IPS-15b (cell line): ENCODE data around the gene ZNF438.
"Not testable (repeated sequence)": the region's sequence is repeated elsewhere in the genome, so short reads cannot be mapped to it uniquely, and the experiment has no call there.

Experiments used
- H3K27me3 ChIP-seq: one replicate; pipeline ENCODE4 v1.6.1; 2013; ENCODE audit warnings: low read length; ENCODE audit not compliant: control insufficient read depth, insufficient read depth
- H3K36me3 ChIP-seq: one replicate; pipeline ENCODE4 v1.6.1; 2013; ENCODE audit warnings: low read length; ENCODE audit not compliant: control insufficient read depth, insufficient read depth
- H3K4me1 ChIP-seq: one replicate; pipeline ENCODE4 v1.6.1; 2013; ENCODE audit warnings: mild to moderate bottlenecking, low read length; ENCODE audit not compliant: control insufficient read depth, insufficient read depth
- H3K4me3 ChIP-seq: one replicate; pipeline ENCODE4 v1.5.1; 2013; ENCODE audit warnings: low read depth, low read length
- H3K9ac ChIP-seq: one replicate; pipeline ENCODE4 v1.6.1; 2013; ENCODE audit warnings: low read depth, mild to moderate bottlenecking, low read length
- H3K9me3 ChIP-seq: one replicate; pipeline ENCODE4 v1.6.1; 2013; ENCODE audit warnings: mild to moderate bottlenecking, low read length; ENCODE audit not compliant: control insufficient read depth, insufficient read depth

ZNF438 gene

DNA sequence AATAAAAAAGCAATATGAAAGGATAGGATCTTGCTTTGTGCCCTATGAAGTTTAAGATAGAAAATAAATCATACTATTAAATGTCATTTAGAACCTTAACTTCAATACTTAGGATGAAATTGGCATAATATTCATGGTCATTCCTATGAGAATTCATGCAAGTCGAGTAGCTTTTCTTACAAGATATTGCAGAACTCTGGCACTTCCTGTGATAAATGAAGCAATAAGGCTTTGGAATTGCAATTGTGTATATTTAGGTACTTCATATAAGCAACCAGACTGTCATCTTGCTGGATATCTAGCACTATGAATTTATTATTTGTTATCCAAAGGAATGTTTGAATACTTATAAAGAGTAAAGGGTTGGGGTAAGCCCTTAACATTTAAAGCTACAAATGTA, 116.5 kb downstream of the ZNF438 start:
- H3K27me3 ChIP-seq, result no peaks in the 10 kb centered on the region
- no peaks in the 10 kb centered on the region for H3K4me1 ChIP-seq
- no peak overlapping the region for H3K4me3 ChIP-seq
- H3K9ac ChIP-seq, result no peak overlapping the region
- no peaks in the 10 kb centered on the region for H3K9me3 ChIP-seq
- no peaks in the 10 kb centered on the region for H3K36me3 ChIP-seq

DNA sequence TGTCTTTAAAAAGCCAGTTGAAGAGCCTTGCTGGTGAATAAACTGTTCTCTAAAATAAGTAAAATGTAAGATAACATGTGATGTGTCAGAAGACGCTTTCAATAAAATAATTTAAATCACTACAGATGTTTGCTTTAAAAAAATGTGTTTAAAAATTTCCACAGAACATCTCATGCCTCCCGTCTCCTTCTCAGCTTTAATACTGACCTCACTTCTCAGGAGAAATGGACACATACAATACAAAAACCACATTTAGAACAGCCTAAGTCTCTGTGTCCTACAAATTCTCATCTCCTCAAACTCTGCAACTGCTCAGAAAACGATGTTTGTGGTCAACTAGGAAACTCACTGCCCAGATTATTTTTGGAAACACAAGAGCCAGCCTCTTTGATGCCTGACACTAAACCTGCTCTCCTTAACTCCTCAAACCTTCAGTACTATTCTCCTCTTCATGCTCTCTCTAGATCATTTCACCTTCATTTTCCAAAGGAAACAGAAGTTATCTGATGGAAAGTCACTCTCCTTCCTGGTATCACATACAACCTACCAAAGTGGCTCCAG, 120.3 kb downstream of the ZNF438 start:
- Histone ChIP-seq H3K9ac (no peak overlapping the region), H3K4me3 (no peak overlapping the region), H3K27me3 (no peaks in the 10 kb centered on the region), H3K4me1 (no peaks in the 10 kb centered on the region), H3K36me3 (no peaks in the 10 kb centered on the region), H3K9me3 (no peaks in the 10 kb centered on the region)

GRCh38 chr10:30903397-30904138, 128.1 kb downstream of the ZNF438 start:
- no peak overlapping the region for H3K9ac ChIP-seq
- no peaks in the 10 kb centered on the region for H3K27me3 ChIP-seq
- H3K4me1 ChIP-seq, result no peaks in the 10 kb centered on the region
- no peaks in the 10 kb centered on the region for H3K36me3 ChIP-seq
- no peaks in the 10 kb centered on the region for H3K9me3 ChIP-seq
- no peak overlapping the region for H3K4me3 ChIP-seq

- no peaks in the 10 kb centered on the region for H3K36me3 ChIP-seq
- H3K27me3 ChIP-seq, result no peaks in the 10 kb centered on the region
- H3K9me3 ChIP-seq, result no peaks in the 10 kb centered on the region
- no peaks in the 10 kb centered on the region for H3K4me1 ChIP-seq
- no peak overlapping the region for H3K9ac ChIP-seq
- no peak overlapping the region for H3K4me3 ChIP-seq
Observed at GRCh38 chr10:30902621-30903396, 128.9 kb downstream of the ZNF438 start.

- not testable (repeated sequence) for H3K9ac ChIP-seq, H3K36me3 ChIP-seq, H3K4me3 ChIP-seq, H3K4me1 ChIP-seq, H3K27me3 ChIP-seq, H3K9me3 ChIP-seq
Observed at GRCh38 chr10:30901487-30901886, 130.2 kb downstream of the ZNF438 start.

DNA sequence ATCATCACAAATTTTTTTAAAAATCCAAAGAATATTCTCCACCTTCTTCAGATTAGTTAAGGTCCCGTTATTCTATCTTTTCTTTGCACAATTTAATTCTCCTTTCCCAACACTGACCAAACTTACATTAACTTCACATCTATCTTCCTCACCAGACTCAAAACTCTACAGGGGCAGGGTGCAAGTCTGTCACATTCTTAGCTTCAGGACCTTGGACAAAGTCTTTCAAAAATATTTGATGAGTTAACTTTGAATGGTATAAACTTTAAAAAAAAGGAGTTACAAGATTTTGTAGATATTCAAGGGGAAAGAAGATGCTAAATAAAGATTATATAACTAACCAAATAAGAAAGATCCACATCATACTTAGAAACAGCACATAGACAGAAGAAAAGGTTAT, 132.7 kb downstream of the ZNF438 start:
- Histone ChIP-seq H3K9me3 (no peaks in the 10 kb centered on the region), H3K4me3 (no peak overlapping the region), H3K9ac (no peak overlapping the region), H3K36me3 (no peaks in the 10 kb centered on the region), H3K4me1 (no peaks in the 10 kb centered on the region), H3K27me3 (no peaks in the 10 kb centered on the region)

GRCh38 chr10:30897547-30897946, 134.1 kb downstream of the ZNF438 start:
- H3K36me3 ChIP-seq, result no peaks in the 10 kb centered on the region
- H3K4me3 ChIP-seq, result no peak overlapping the region
- no peaks in the 10 kb centered on the region for H3K9me3 ChIP-seq
- H3K4me1 ChIP-seq, result no peaks in the 10 kb centered on the region
- no peaks in the 10 kb centered on the region for H3K27me3 ChIP-seq
- no peak overlapping the region for H3K9ac ChIP-seq

DNA sequence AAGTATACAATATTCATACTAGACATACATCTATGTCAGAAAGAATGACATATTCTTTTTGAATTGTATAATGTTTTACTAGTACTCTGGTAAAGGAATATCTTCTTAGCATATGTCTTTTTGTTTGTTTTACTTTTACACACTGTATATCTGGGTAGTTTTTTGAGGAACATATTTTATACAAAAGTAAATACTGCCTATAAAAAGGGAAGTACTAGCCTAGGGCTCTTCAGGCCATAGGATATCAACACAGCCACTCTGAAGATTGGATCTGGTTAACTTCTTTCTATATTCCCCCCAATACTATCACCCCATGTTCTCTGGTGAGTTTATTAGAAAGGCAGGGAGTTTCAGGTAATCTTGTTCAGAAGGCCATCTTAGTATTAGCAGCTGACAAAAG, 134.6 kb downstream of the ZNF438 start:
- no peaks in the 10 kb centered on the region for H3K36me3 ChIP-seq
- no peaks in the 10 kb centered on the region for H3K9me3 ChIP-seq
- H3K4me1 ChIP-seq, result no peaks in the 10 kb centered on the region
- no peaks in the 10 kb centered on the region for H3K27me3 ChIP-seq
- H3K9ac ChIP-seq, result no peak overlapping the region
- no peak overlapping the region for H3K4me3 ChIP-seq

DNA sequence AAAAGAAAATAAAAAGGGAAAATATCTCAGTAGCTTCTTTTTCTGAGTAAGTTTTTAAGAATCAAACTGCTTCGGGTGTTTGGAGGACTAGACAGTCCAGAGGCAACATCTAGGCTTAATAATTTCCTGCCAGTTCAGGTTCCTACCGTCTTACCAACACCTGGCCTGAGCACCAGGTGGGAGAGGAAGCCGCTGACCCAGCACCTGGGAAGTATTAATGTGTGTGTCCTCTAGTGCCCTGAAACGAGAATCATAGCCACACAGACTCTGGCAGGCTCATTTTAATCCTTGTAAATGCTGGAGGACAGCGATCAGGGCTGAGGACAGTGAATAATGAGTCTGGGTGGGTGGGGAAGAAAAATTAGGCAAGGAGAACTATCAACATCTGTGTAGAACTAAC, 137.4 kb downstream of the ZNF438 start:
- Histone ChIP-seq H3K27me3 (no peaks in the 10 kb centered on the region), H3K36me3 (no peaks in the 10 kb centered on the region), H3K9ac (no peak overlapping the region), H3K4me3 (no peak overlapping the region), H3K9me3 (no peaks in the 10 kb centered on the region), H3K4me1 (peaks cover 6% of the 10 kb centered on the region)

DNA sequence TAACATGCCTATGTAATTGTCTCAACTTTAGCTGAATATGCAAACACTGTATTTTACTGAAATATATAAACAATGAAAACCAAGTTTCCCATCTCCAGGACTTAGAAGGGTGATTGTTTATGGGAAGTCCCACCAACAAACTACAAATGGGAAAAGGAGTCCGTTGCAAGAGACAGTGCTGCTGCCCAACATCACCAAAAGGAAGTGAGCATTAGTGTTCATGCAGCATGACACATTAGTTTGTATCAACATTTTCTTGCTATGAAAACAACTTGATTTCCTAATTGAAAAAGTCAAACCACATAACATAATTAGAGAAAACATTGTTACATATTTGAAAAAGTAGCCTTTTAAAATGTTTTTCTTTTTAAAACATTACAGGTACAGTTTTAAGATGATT, 138.5 kb downstream of the ZNF438 start:
- no peaks in the 10 kb centered on the region for H3K9me3 ChIP-seq
- H3K4me1 ChIP-seq, result peaks cover 6% of the 10 kb centered on the region
- no peaks in the 10 kb centered on the region for H3K27me3 ChIP-seq
- no peak overlapping the region for H3K9ac ChIP-seq
- H3K36me3 ChIP-seq, result no peaks in the 10 kb centered on the region
- no peak overlapping the region for H3K4me3 ChIP-seq

DNA sequence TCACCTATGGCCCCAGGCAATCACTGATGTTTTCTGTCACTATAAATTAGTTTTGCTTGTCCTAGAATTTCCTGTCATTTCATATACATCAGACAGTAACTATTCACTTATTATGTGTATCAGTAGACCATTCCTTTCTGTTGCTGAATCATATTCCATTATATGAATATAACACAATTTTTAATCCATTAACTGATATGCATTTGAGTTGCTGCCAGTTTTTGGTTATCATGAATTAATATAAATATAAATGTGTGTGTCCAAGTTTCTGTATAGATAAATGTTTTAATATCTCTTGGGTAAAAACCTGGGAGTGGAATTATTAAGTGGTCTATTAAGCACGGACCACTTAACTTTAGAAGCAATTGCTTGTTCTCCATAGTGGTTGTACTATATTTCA, 143.8 kb downstream of the ZNF438 start:
- no peak overlapping the region for H3K9ac ChIP-seq
- peaks cover 8% of the 10 kb centered on the region for H3K4me1 ChIP-seq
- H3K27me3 ChIP-seq, result no peaks in the 10 kb centered on the region
- no peaks in the 10 kb centered on the region for H3K36me3 ChIP-seq
- H3K9me3 ChIP-seq, result no peaks in the 10 kb centered on the region
- H3K4me3 ChIP-seq, result no peak overlapping the region

DNA sequence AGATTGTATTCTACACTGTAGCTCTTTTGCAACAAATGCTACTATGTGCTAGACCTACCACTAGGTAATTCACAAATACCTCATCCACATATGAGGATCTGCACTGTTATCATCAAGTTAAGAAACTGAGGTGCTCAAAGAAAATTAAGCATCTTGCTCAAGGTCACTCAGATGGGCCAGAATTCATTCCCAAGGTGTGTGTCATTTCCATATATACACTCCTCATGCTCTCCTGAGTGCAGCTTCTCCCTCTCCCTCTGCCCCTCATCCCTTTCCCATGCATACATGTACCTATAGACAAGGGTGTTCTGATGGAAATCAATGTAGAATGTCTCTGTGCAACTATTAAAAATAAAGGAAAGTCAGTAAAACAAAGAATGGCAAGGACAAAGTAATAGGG, 146.2 kb downstream of the ZNF438 start:
- Histone ChIP-seq H3K4me3 (no peak overlapping the region), H3K27me3 (no peaks in the 10 kb centered on the region), H3K9me3 (no peaks in the 10 kb centered on the region)

More for the DNA sequence above, 146.2 kb downstream of the ZNF438 start:
- H3K9ac ChIP-seq, result no peak overlapping the region
- H3K4me1 ChIP-seq, result peaks cover 5% of the 10 kb centered on the region
- H3K36me3 ChIP-seq, result no peaks in the 10 kb centered on the region
